Measurements from ENCODE around the gene PLA1A.

GRCh38 chr3:119579366-119580066 lies 18.2 kb upstream of the PLA1A start, which contains the start of gene ADPRH:
- TF ChIP-seq PBX3 (CRISPR knock-in tag; IDR thresholded peaks at IDR 0.05) (no peak), ZBTB49 (tag by site-specific recombination; IDR thresholded peaks at IDR 0.05; ENCODE audit: low read depth) (no peak), WT1 (tag by site-specific recombination; IDR thresholded peaks at IDR 0.05) (no peak), ZFP41 (tag by site-specific recombination; IDR thresholded peaks at IDR 0.05; ENCODE audit: borderline replicate concordance) (no peak), CTCF (tag by site-specific recombination; IDR thresholded peaks at IDR 0.05) (no peak), ZNF274 (IDR thresholded peaks at IDR 0.05; ENCODE audit: low read length) (no peak), ZNF274 (tag by site-specific recombination; IDR thresholded peaks at IDR 0.05; ENCODE audit: borderline replicate concordance) (no peak), ZNF416 (tag by site-specific recombination; IDR thresholded peaks at IDR 0.05) (no peak), YY1 (tag by site-specific recombination; IDR thresholded peaks at IDR 0.05) (no peak), ZNF529 (tag by site-specific recombination; IDR thresholded peaks at IDR 0.05; ENCODE audit: insufficient replicate concordance) (no peak), ZNF114 (tag by site-specific recombination; IDR thresholded peaks at IDR 0.05) (no peak), ATF2 (tag by site-specific recombination; IDR thresholded peaks at IDR 0.05; ENCODE audit: low read depth) (no peak), ZNF302 (tag by site-specific recombination; IDR thresholded peaks at IDR 0.05; ENCODE audit: low read depth) (no peak), ZNF133 (tag by site-specific recombination; IDR thresholded peaks at IDR 0.05) (no peak)
